HG02610 (cell line): ENCODE results near the gene IL12RB2.
"Not testable (repeated sequence)": the region's sequence is repeated elsewhere in the genome, so short reads cannot be mapped to it uniquely, and the experiment has no call there.

Experiments
- ATAC-seq: cut with Tn5 transposase; IDR thresholded peaks from one replicate; pipeline ENCODE4 v1.9.1; 2021; ENCODE audit warnings: mild to moderate bottlenecking, moderate library complexity; ENCODE audit not compliant: unreplicated experiment

The IL12RB2 gene

GRCh38 chr1:67393737-67394136 is 86.1 kb downstream of the IL12RB2 start:
- no peak for ATAC-seq

GRCh38 chr1:67394548-67394947 is 86.9 kb downstream of the IL12RB2 start:
- no peak for ATAC-seq

- ATAC-seq: no peak
Observed at GRCh38 chr1:67399199-67399993, 91.7 kb downstream of the IL12RB2 start.

- ATAC-seq: not testable (repeated sequence)
Observed at GRCh38 chr1:67400029-67400786, 92.5 kb downstream of the IL12RB2 start.

GRCh38 chr1:67401443-67401842 is 93.8 kb downstream of the IL12RB2 start:
- ATAC-seq: no peak

GRCh38 chr1:67404212-67404620 is 96.5 kb downstream of the IL12RB2 start:
- no peak for ATAC-seq

GRCh38 chr1:67405473-67406245 is 98.0 kb downstream of the IL12RB2 start:
- no peak for ATAC-seq

GRCh38 chr1:67407498-67407897 is 99.8 kb downstream of the IL12RB2 start:
- ATAC-seq: no peak

- no peak for ATAC-seq
Observed at GRCh38 chr1:67408148-67408547, 100.5 kb downstream of the IL12RB2 start.

GRCh38 chr1:67413101-67413500 is 105.4 kb downstream of the IL12RB2 start:
- not testable (repeated sequence) for ATAC-seq

- no peak for ATAC-seq
Observed at GRCh38 chr1:67414574-67414973, 106.9 kb downstream of the IL12RB2 start.

GRCh38 chr1:67415041-67415440 is 107.4 kb downstream of the IL12RB2 start:
- ATAC-seq: no peak

- not testable (repeated sequence) for ATAC-seq
Observed at GRCh38 chr1:67417733-67418132, 110.1 kb downstream of the IL12RB2 start.

GRCh38 chr1:67418839-67419586 is 111.3 kb downstream of the IL12RB2 start:
- ATAC-seq: no peak

GRCh38 chr1:67420835-67421492 is 113.3 kb downstream of the IL12RB2 start:
- no peak for ATAC-seq

- ATAC-seq: no peak
Observed at GRCh38 chr1:67427465-67427864, 119.8 kb downstream of the IL12RB2 start.

GRCh38 chr1:67427947-67428346 is 120.3 kb downstream of the IL12RB2 start:
- no peak for ATAC-seq

- no peak for ATAC-seq
Observed at GRCh38 chr1:67429011-67429527, 121.4 kb downstream of the IL12RB2 start.

GRCh38 chr1:67429528-67430357 is 122.1 kb downstream of the IL12RB2 start:
- ATAC-seq: peak; percentile 1
